Inflammatory macrophage treated with lipopolysaccharide for 4 hours (primary cell): ENCODE data around the gene LMF1.

Source experiments
- DNase-seq: peaks from one replicate; pipeline ENCODE4 v3.0.0-alpha.2; 2020

The LMF1 gene

GRCh38 chr16:984121-984694 is 13.4 kb upstream of the LMF1 start:
- DNase-seq = no peak

DNA sequence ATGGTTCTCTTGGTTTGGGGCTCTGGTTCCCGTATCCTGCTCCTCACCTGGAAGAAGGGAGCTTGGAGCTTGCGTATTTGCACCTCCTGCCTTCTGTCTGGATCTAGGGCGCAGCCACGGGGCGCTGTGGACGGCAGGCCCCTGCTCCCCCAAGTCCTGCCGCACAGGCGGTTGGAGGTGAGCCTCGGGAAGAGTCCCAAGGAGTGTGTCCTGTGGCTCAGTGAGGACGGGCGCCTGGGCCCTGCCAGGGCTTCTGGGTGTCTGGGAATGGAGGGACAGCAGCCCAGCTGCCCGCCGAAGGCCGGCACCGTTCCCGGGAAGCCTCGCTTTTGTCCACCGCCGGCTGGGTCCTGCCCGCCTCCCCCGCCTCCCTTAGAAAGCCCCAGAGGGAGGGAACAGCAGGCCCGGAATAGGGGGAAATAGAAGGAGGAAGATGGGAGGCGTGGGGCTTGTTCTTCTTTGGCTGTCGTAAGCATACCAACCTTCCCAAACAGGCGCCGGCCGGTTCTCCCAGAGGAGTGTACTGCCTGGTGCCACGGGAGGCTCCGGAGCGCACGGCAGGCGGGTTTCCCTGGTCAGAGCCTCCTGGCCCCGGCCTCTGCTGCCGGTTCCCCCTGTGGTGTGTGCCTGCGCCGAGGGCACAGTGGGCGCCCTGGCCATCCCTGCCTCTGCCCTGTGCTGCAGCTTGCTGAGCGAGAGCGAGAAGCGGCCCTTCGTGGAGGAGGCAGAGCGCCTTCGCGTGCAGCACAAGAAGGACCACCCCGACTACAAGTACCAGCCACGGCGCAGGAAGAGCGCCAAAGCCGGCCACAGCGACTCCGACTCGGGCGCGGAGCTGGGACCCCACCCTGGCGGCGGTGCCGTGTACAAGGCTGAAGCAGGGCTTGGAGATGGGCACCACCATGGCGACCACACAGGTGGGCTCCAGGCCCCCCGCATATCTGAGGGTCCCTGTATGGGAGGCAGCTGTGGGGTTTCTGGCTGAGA is 12.6 kb upstream of the LMF1 start:
- no peak for DNase-seq

- DNase-seq = no peak
These were observed 11.6 kb upstream of the LMF1 start for GRCh38 chr16:982145-983043.

- no peak for DNase-seq
These were observed 10.9 kb upstream of the LMF1 start, which contains the start of gene SOX8 for GRCh38 chr16:981695-982144. TSS of gene SOX8 (plus strand) at chr16:981770. CDS start at chr16:981923, 153 bp downstream.

DNA sequence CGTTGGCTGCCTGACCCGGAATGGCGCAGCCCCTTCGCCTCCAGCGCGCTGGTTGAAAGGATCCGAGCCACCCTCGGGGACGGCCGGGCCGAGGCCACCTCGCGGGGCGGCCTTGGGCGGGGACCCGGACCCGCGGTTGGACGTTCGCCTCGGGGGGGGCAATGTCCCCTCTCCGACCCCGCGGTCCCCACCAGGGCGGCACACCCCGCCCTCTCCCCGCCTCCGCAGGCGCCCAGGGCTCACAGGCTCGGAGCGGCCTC is 9.7 kb upstream of the LMF1 start:
- peak; percentile 1 for DNase-seq

DNA sequence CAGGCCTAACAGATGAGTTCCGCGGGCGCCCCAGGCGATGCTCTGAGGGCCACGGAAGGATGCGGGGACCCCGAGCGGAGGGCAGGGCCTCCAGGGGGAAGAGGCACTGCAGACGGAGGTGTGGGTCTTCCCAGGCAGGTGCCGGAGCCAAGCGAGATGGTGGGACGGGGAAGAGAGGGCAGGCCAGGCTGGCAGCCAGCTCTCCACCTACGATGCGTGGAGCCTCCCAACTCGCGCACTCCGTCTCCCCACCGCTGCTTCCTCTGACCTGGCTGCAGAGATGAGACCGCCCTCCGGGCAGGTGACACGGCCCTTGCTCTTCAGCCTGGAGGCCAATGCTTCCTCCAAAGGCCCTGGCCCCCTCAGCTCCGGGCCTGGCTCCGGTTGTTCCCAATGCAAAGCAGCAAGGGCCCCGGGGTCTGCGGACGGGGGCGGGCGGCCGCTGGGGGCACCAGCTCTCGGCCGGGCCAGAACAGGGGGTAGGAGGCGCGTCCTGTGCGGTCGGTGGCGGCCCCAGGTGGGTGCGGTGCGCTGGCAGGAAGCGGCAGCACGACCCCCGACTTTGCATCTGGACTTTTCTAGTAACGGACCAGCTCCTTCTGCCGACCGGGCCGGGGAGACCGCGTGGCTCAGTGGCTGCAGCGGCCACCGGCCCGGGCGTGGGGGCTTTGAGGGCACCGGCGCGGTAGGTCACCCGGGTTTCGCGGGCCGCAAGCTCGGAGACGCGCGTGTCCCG is 9.2 kb upstream of the LMF1 start:
- no peak for DNase-seq

DNA sequence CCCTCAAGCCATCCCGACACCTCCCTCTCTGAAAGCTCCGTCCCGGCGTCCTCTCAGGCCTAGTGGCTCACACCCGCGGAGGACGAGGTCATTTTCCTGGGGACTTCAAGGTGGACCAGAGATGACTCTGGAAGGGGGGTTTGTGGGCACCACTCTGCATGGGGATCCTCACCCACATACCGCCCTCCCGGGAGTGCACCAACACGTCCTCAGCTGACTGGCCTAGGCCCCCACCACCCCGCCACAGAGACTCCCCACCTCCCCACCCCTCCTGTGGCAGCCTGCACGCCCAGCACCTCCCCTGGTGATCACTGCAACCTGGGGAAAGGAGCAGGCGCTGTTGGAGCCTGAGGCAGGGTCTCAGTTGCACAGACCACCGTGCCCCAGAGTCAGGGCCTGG is 8.4 kb upstream of the LMF1 start:
- DNase-seq = no peak

GRCh38 chr16:978403-978802 is 7.6 kb upstream of the LMF1 start:
- DNase-seq = no peak

DNA sequence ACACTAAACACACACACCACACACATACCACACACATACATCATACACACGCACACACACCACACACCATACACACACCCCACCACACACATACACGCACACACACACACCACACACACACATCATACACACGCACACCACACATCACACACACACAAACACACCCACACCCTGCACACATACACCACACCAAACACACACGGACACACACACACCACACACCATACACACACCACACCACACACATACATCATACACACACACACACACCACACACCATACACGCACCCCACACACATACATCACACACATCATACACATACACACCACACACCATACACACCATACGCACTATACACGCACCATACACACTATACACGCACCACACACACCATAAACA is 7.1 kb upstream of the LMF1 start:
- DNase-seq = no peak

- no peak for DNase-seq
These were observed 6.4 kb upstream of the LMF1 start for GRCh38 chr16:977081-977701.

- no peak for DNase-seq
These were observed 5.7 kb upstream of the LMF1 start for GRCh38 chr16:976389-976931.

- no peak for DNase-seq
These were observed 4.5 kb upstream of the LMF1 start for GRCh38 chr16:975291-975690.

- DNase-seq = no peak
These were observed 4.0 kb upstream of the LMF1 start for GRCh38 chr16:974611-975261.

DNA sequence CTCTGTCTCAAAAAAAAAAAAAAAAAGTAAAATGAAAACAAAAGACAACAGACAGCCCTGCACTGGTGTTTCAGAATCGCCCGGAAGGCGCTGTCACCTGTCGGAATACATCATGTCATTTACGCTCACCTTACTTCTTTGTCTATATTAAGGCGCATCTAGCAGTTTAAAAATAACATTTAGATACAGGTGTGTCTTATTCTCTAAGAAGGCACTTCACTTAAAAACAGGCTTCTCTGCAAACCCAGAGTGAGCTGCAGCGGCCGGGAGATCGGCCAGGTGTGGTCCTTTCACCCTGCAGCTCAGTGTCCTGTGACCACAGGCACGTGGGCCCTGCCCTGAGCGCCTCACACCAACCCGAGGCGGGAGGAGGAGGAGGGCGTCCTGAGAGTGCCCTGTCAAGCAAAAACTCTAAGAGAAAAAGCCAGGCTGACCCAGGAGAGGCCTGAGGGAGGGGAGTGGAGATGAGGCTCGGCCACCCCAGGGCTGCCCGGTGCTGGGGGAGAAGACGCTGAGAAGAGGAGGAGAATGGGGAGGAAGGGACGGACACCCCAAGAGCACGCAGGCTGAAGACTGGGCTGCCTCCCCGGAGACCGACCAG is 3.3 kb upstream of the LMF1 start:
- no peak for DNase-seq

- no peak for DNase-seq
These were observed 2.6 kb upstream of the LMF1 start for GRCh38 chr16:973366-973765.

- DNase-seq = no peak
These were observed 1.7 kb upstream of the LMF1 start for GRCh38 chr16:972316-973002.

- no peak for DNase-seq
These were observed 1.2 kb upstream of the LMF1 start for GRCh38 chr16:971981-972315.

DNA sequence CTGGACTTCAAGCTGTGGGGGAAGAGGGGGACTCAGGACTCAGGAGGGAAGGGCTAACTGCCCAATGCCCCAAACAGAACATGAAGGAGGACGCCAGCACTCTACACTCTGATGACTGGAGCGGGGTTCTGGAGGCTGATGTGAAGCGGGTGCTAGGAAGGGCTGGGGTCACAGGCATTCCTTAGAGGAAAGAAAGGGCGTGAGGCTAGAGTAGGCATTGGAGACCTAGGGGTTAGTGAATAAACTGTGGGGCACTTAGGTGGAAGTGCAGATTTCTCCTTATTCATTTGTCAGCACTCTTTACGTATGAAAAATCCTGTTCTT is 760 bp upstream of the LMF1 start:
- no peak for DNase-seq

- DNase-seq = no peak
These were observed 408 bp downstream of the LMF1 start for GRCh38 chr16:970386-970765.

- DNase-seq = no peak
These were observed 1.0 kb downstream of the LMF1 start for GRCh38 chr16:969508-970385.
